ENCODE measurements around the gene PTH1R. TPM values are rescaled to one million over a fixed set of nuclear protein-coding genes. Genes with fewer than 3 reads are reported as not detected.
A peak's percentile ranks its signal among the peaks of the same experiment; 100 is the strongest.

The PTH1R gene
- total and polyA plus RNA-seq, 8 donors: 2.6 to 22.4 (median 3.8) TPM

- DNase-seq: peak in 1 of 2 donors; percentile 2
- TF ChIP-seq EP300 (IDR thresholded peaks at IDR 0.05): no peak
- TF ChIP-seq CTCF (IDR thresholded peaks at IDR 0.05): no peak
- no peak for TF ChIP-seq POLR2A (IDR thresholded peaks at IDR 0.05)
- TF ChIP-seq POLR2AphosphoS5 (IDR thresholded peaks at IDR 0.05): no peak
- Histone ChIP-seq H3K4me3 (no peak overlapping the region), H3K9me3 (no peaks in the 10 kb centered on the region), H3K36me3 (no peaks in the 10 kb centered on the region), H3K27me3 (no peaks in the 10 kb centered on the region), H3K27ac (no peak overlapping the region), H3K4me1 (peaks cover 10 to 21% (median 17%) of the 10 kb centered on the region in 4 donors)
- 66 to 100% (median 86%) methylated on average over 2 to 11 of the region's 11 CpGs for WGBS, 5 donors
- intact Hi-C loops (cut with DNase I; ENCODE audit: low total_unique reads): loop anchor here (5.0 kb wide), 1 partner anchor 44 kb away; the partner anchor contains the start of gene MYL3
Observed at GRCh38 chr3:46905661-46906451, 28.3 kb downstream of the PTH1R start.

GRCh38 chr3:46906471-46907058 is 29.0 kb downstream of the PTH1R start:
- Histone ChIP-seq H3K36me3 (no peaks in the 10 kb centered on the region), H3K27me3 (no peaks in the 10 kb centered on the region), H3K4me3 (no peak overlapping the region), H3K4me1 (peaks cover 10 to 21% (median 17%) of the 10 kb centered on the region in 4 donors), H3K27ac (no peak overlapping the region), H3K9me3 (no peaks in the 10 kb centered on the region)
- no peak for TF ChIP-seq EP300 (IDR thresholded peaks at IDR 0.05)
- TF ChIP-seq POLR2AphosphoS5 (IDR thresholded peaks at IDR 0.05): no peak
- TF ChIP-seq CTCF (IDR thresholded peaks at IDR 0.05): no peak
- no peak for TF ChIP-seq POLR2A (IDR thresholded peaks at IDR 0.05)
- WGBS, 5 donors: 61 to 87% (median 78%) methylated on average over 4 of the region's 4 CpGs; no CpG with 5 or more reads in 1 of the 5 donors
- intact Hi-C loops (cut with DNase I; ENCODE audit: low total_unique reads): loop anchor here (5.0 kb wide), 1 partner anchor 44 kb away; the partner anchor contains the start of gene MYL3
- DNase-seq: peak in 1 of 2 donors; percentile 9

- intact Hi-C loops (cut with DNase I; ENCODE audit: low total_unique reads): loop anchor here (5.0 kb wide), 1 partner anchor 45 kb away; the partner anchor contains the start of gene MYL3
- H3K9me3 ChIP-seq: no peaks in the 10 kb centered on the region
- H3K4me1 ChIP-seq: peaks cover 10 to 21% (median 17%) of the 10 kb centered on the region in 4 donors
- H3K4me3 ChIP-seq: no peak overlapping the region
- no peak overlapping the region for H3K27ac ChIP-seq
- DNase-seq: peak in 1 of 2 donors; percentile 4
- H3K27me3 ChIP-seq: no peaks in the 10 kb centered on the region
- H3K36me3 ChIP-seq: no peaks in the 10 kb centered on the region
- TF ChIP-seq CTCF (IDR thresholded peaks at IDR 0.05) (no peak), EP300 (IDR thresholded peaks at IDR 0.05) (no peak), POLR2A (IDR thresholded peaks at IDR 0.05) (no peak), POLR2AphosphoS5 (IDR thresholded peaks at IDR 0.05) (no peak)
- WGBS, 5 donors: 72 to 80% (median 75%) methylated on average over 12 of the region's 12 CpGs
Observed at GRCh38 chr3:46907271-46907670, 29.8 kb downstream of the PTH1R start.

- H3K36me3 ChIP-seq: no peaks in the 10 kb centered on the region
- no peaks in the 10 kb centered on the region for H3K27me3 ChIP-seq
- intact Hi-C loops (cut with DNase I; ENCODE audit: low total_unique reads): loop anchor here (5.0 kb wide), 1 partner anchor 46 kb away; the partner anchor contains the start of gene MYL3
- H3K4me3 ChIP-seq: no peak overlapping the region
- no peak overlapping the region for H3K27ac ChIP-seq
- no peak for DNase-seq
- 10 to 26% (median 19%) methylated on average over 1 of the region's 1 CpG for WGBS, 5 donors
- TF ChIP-seq CTCF (IDR thresholded peaks at IDR 0.05) (peak in 1 of 7 experiments; percentile 21), EP300 (IDR thresholded peaks at IDR 0.05) (no peak), POLR2A (IDR thresholded peaks at IDR 0.05) (no peak)
- no peaks in the 10 kb centered on the region for H3K9me3 ChIP-seq
- peaks cover 10 to 22% (median 17%) of the 10 kb centered on the region in 4 donors for H3K4me1 ChIP-seq
Observed at GRCh38 chr3:46907960-46908293, 30.4 kb downstream of the PTH1R start.

Data from stomach (tissue), 9 donors.